Endothelial cell of umbilical vein (primary cell): ENCODE measurements around the gene EPS15. TPM values are rescaled to one million over a fixed set of nuclear protein-coding genes. Genes with fewer than 3 reads are reported as not detected.

ENCODE experiments used
- BruUV-seq: library from RNA; stranded (reverse); fragments of 400-500 nt; replicated peaks from 2 replicates; lab custom pipeline; 2021; lab: Mats Ljungman, UMichigan
- CTCF ChIA-PET: fragments of 300-600, 350-600 bp; sonication (Branson Sonifier 250); formaldehyde crosslinking; loops from one replicate; lab custom pipeline; 2021; ENCODE audit warnings: antibody characterized with exemption, inconsistent platforms; lab: Charles Lee
- POLR2A ChIA-PET: fragments of 300-600, 350-600 bp; sonication (Branson Sonifier 250); formaldehyde crosslinking; loops from one replicate; lab custom pipeline; 2021; ENCODE audit warnings: antibody characterized with exemption, inconsistent platforms; lab: Charles Lee
- DNase-seq: peaks from one replicate; pipeline ENCODE4 v3.0.0-alpha.2; 2011; ENCODE audit warnings: low read depth, low spot score
- FAIRE-seq: peaks from 2 replicates; lab custom pipeline; 2011; peaks lifted over from hg19 to GRCh38; lab: Jason Lieb, UNC
- H2AFZ ChIP-seq: 2 replicates; pipeline ENCODE4 v1.6.0; 2012; ENCODE audit warnings: low read depth, low read length, control low read depth, inconsistent platforms
- H3K27ac ChIP-seq: 2 replicates; pipeline ENCODE4 v1.5.1; 2011; ENCODE audit warnings: low read depth, mild to moderate bottlenecking, control low read depth, low read length, moderate library complexity; ENCODE audit not compliant: insufficient read depth
- H3K27me3 ChIP-seq, 2 experiments: 2 replicates each; pipeline versions ENCODE4 v1.6.0 to v1.6.1; 2011; ENCODE audit warnings: low read length in 2 of 2, mixed read lengths in 1 of 2; ENCODE audit not compliant: control insufficient read depth in 2 of 2, insufficient read depth in 2 of 2
- H3K36me3 ChIP-seq, 2 experiments: 2 replicates in 1 of 2; 3 replicates in 1 of 2; pipeline ENCODE4 v1.5.1; 2011; ENCODE audit warnings: low read length in 2 of 2, mild to moderate bottlenecking in 1 of 2, moderate library complexity in 1 of 2; ENCODE audit not compliant: control insufficient read depth in 2 of 2, insufficient read depth in 2 of 2; ENCODE audit errors: extremely low read depth in 1 of 2
- H3K4me1 ChIP-seq: 3 replicates; pipeline ENCODE4 v1.5.1; 2011; ENCODE audit warnings: mild to moderate bottlenecking, low read length; ENCODE audit not compliant: control insufficient read depth, insufficient read depth; ENCODE audit errors: extremely low read depth
- H3K4me2 ChIP-seq: 2 replicates; pipeline ENCODE4 v1.6.1; 2011; ENCODE audit warnings: low read length, control low read depth, mixed read lengths; ENCODE audit not compliant: insufficient read depth
- H3K4me3 ChIP-seq, 3 experiments: fragments of 200-600 bp in 1 of 3; sonication (generic), shearing (Covaris generic) in 1 of 3; replicated peaks in 1 of 3; 2 replicates each; pipeline ENCODE4 v1.5.1; 2011 to 2016; ENCODE audit warnings: control low read depth in 3 of 3, low read length in 3 of 3, mild to moderate bottlenecking in 2 of 3, inconsistent platforms in 1 of 3, low read depth in 1 of 3, moderate library complexity in 1 of 3; ENCODE audit not compliant: insufficient read depth in 1 of 3
- H3K79me2 ChIP-seq: 2 replicates; pipeline ENCODE4 v1.6.0; 2012; ENCODE audit warnings: low read length, inconsistent platforms; ENCODE audit not compliant: control insufficient read depth, insufficient read depth
- H3K9ac ChIP-seq: replicated peaks from 2 replicates; pipeline ENCODE3; 2011; ENCODE audit warnings: low read length, control low read depth; ENCODE audit not compliant: insufficient read depth; ENCODE audit errors: extremely low read depth
- H3K9me1 ChIP-seq: replicated peaks from 3 replicates; pipeline ENCODE4 v1.6.0; 2011; ENCODE audit warnings: mild to moderate bottlenecking, low read length; ENCODE audit not compliant: control insufficient read depth, insufficient read depth; ENCODE audit errors: extremely low read depth
- H3K9me3 ChIP-seq: replicated peaks from 2 replicates; pipeline ENCODE4 v1.5.1; 2012; ENCODE audit warnings: low read length, inconsistent platforms; ENCODE audit not compliant: control insufficient read depth, insufficient read depth
- H4K20me1 ChIP-seq: replicated peaks from 2 replicates; pipeline ENCODE3; 2011; ENCODE audit warnings: mild to moderate bottlenecking, low read length; ENCODE audit not compliant: control insufficient read depth, insufficient read depth; ENCODE audit errors: extremely low read depth
- CTCF ChIP-seq, 2 donors: IDR thresholded peaks; 1 replicate in 1 of 2; 2 replicates in 1 of 2; pipeline ENCODE4 v1.5.1; 2011; ENCODE audit warnings: low read length in 2 of 2, mild to moderate bottlenecking in 2 of 2, moderate library complexity in 2 of 2, control low read depth in 1 of 2, inconsistent platforms in 1 of 2, low read depth in 1 of 2; ENCODE audit not compliant: insufficient read depth in 1 of 2; ENCODE audit errors: extremely low read depth in 1 of 2
- EZH2 ChIP-seq: IDR thresholded peaks from 2 replicates; pipeline ENCODE4 v1.6.1; 2012; ENCODE audit warnings: borderline replicate concordance, low read depth, mild to moderate bottlenecking, moderate library complexity, low read length, inconsistent platforms; ENCODE audit not compliant: severe bottlenecking
- FOS ChIP-seq: IDR thresholded peaks from 2 replicates; pipeline ENCODE4 v1.6.1; 2011; ENCODE audit warnings: mild to moderate bottlenecking, low read length, moderate library complexity, borderline replicate concordance; ENCODE audit not compliant: insufficient read depth
- GATA2 ChIP-seq: IDR thresholded peaks from 2 replicates; pipeline ENCODE4 v1.7.0; 2011; ENCODE audit warnings: low read depth, mild to moderate bottlenecking, moderate library complexity, mixed read lengths, low read length; ENCODE audit not compliant: insufficient read length, insufficient read depth
- JUN ChIP-seq: IDR thresholded peaks from 2 replicates; pipeline ENCODE4 v1.6.1; 2011; ENCODE audit warnings: borderline replicate concordance, low read depth; ENCODE audit not compliant: insufficient read length, insufficient read depth
- MAX ChIP-seq: IDR thresholded peaks from 2 replicates; pipeline ENCODE4 v1.6.1; 2011; ENCODE audit not compliant: insufficient read depth, insufficient read length
- MYC ChIP-seq: IDR thresholded peaks from one replicate; pipeline ENCODE4 v1.6.1; 2011; ENCODE audit warnings: mild to moderate bottlenecking, low read depth, low read length
- POLR2A ChIP-seq: IDR thresholded peaks from 2 replicates; pipeline ENCODE4 v1.6.1; 2012; ENCODE audit warnings: low read depth, mild to moderate bottlenecking, control low read depth, low read length
- POLR2AphosphoS5 ChIP-seq: IDR thresholded peaks from 2 replicates; pipeline ENCODE4 v1.6.1; 2012; ENCODE audit warnings: low read depth, mild to moderate bottlenecking, control low read depth, low read length, moderate library complexity; ENCODE audit not compliant: insufficient read depth
- dilution Hi-C: fragments of 300-500 bp; cut with MboI; formaldehyde crosslinking; loops from one replicate; pipeline ENCODE4 v1.15.0; 2019; ENCODE audit warnings: low sequenced_read_pairs; ENCODE audit not compliant: extremely low pct_ligation_motif_present
- intact Hi-C: fragments of 100-400 bp; cut with micrococcal nuclease; formaldehyde crosslinking; loops from one replicate; pipeline ENCODE4 v1.10.0; 2022
- polyA plus RNA-seq, 4 experiments: library from polyadenylated mRNA; depleted of rRNA in 3 of 4; stranded (reverse) in 3 of 4; unstranded in 1 of 4; fragments of >200 nt; gene quantifications; 2 replicates each; pipeline versions ENCODE4 v1.2.1 to v1.2.3, GENCODE V29; 2011 to 2012; ENCODE audit warnings: missing spikeins in 1 of 4
- total RNA-seq: library from RNA; stranded (reverse); gene quantifications from 2 replicates; pipeline ENCODE4 v1.2.3, GENCODE V29; 2021

Gene EPS15
- total and polyA plus RNA-seq, 2 donors (not counting 3 experiments of a cell fraction or from before 2014, with no cell fraction given) = 15.4 to 44.8 TPM

GRCh38 chr1:51348147-51348527 lies 170.9 kb downstream of the EPS15 start:
- FAIRE-seq (no peak), DNase-seq (no peak)
- peaks cover 15 to 17% of the 10 kb centered on the region in 2 experiments for H3K27me3 ChIP-seq
- TF ChIP-seq MAX = no peak
- no peak for TF ChIP-seq JUN
- no peak for TF ChIP-seq GATA2
- no peak for TF ChIP-seq MYC
- TF ChIP-seq POLR2AphosphoS5 = no peak
- TF ChIP-seq FOS = no peak
- TF ChIP-seq POLR2A = no peak
- TF ChIP-seq CTCF (IDR thresholded peaks at IDR 0.05; ENCODE audit: extremely low read depth in 1 of 2, insufficient read depth in 1 of 2, low read depth in 1 of 2, low read length in 2 of 2) = no peak
- no peak for TF ChIP-seq EZH2
- no peaks in the 10 kb centered on the region for H4K20me1 ChIP-seq
- ChIA-PET CTCF (interaction anchor here (1.2 kb wide), 2 partner anchors 10 to 16 kb away, joined by 4 read pairs; no protein-coding TSS in a partner anchor), POLR2A (interaction anchor here (0.7 kb wide), 2 partner anchors 428 to 1347 kb away, joined by 3 to 4 read pairs; no protein-coding TSS in a partner anchor)
- H3K27ac ChIP-seq = no peak overlapping the region
- H3K9ac ChIP-seq = no peak overlapping the region
- H3K36me3 ChIP-seq = no peaks in the 10 kb centered on the region
- BruUV-seq = no TSS peak
- H2AFZ ChIP-seq = no peak overlapping the region
- no peak overlapping the region for H3K4me2 ChIP-seq
- intact Hi-C loops (no loop called here), dilution Hi-C loops (no loop called here)
- H3K9me3 ChIP-seq = no peaks in the 10 kb centered on the region
- H3K4me1 ChIP-seq = no peaks in the 10 kb centered on the region
- no peaks in the 10 kb centered on the region for H3K79me2 ChIP-seq
- H3K9me1 ChIP-seq = no peaks in the 10 kb centered on the region
- H3K4me3 ChIP-seq = no peak overlapping the region
